Common myeloid progenitor, CD34-positive (primary cell): Measurements from ENCODE around the gene NTM.

ENCODE experiments used
- CTCF ChIA-PET: fragments of 350-600 bp; sonication (Branson Sonifier 250); formaldehyde crosslinking; loops from one replicate; lab custom pipeline; 2021; ENCODE audit warnings: antibody characterized with exemption; lab: Charles Lee
- POLR2A ChIA-PET: fragments of 350-600 bp; sonication (Branson Sonifier 250); formaldehyde crosslinking; loops from one replicate; lab custom pipeline; 2021; ENCODE audit warnings: antibody characterized with exemption; lab: Charles Lee
- DNase-seq, 3 donors: peaks; one replicate each; pipeline versions ENCODE4 v3.0.0 to v3.0.0-alpha.2; 2013
- H3K27ac ChIP-seq, 2 experiments: 1 replicate in 1 of 2; 2 replicates in 1 of 2; pipeline ENCODE4 v1.7.0; 2013; ENCODE audit warnings: inconsistent platforms in 2 of 2, low read length in 2 of 2, mild to moderate bottlenecking in 2 of 2, low read depth in 1 of 2, moderate library complexity in 1 of 2; ENCODE audit not compliant: severe bottlenecking in 2 of 2, insufficient read depth in 1 of 2, poor library complexity in 1 of 2
- H3K27me3 ChIP-seq, 5 experiments: replicated peaks in 2 of 5; 1 replicate in 3 of 5; 2 replicates in 2 of 5; pipeline versions ENCODE4 v1.6.1 to v1.7.0; 2013; ENCODE audit warnings: low read length in 4 of 5, mild to moderate bottlenecking in 2 of 5, moderate library complexity in 2 of 5, inconsistent platforms in 1 of 5; ENCODE audit not compliant: insufficient read depth in 5 of 5, control insufficient read depth in 4 of 5
- H3K36me3 ChIP-seq, 4 experiments: 1 replicate in 2 of 4; 2 replicates in 2 of 4; pipeline versions ENCODE4 v1.6.1 to v1.7.0; 2013; ENCODE audit warnings: low read length in 3 of 4, control low read depth in 1 of 4, mild to moderate bottlenecking in 1 of 4; ENCODE audit not compliant: control insufficient read depth in 4 of 4, insufficient read depth in 4 of 4
- H3K4me1 ChIP-seq, 4 experiments: 1 replicate in 3 of 4; 2 replicates in 1 of 4; pipeline versions ENCODE4 v1.6.1 to v1.7.1; 2013; ENCODE audit warnings: low read length in 3 of 4, mild to moderate bottlenecking in 3 of 4, control low read depth in 1 of 4, inconsistent platforms in 1 of 4, moderate library complexity in 1 of 4; ENCODE audit not compliant: control insufficient read depth in 4 of 4, insufficient read depth in 4 of 4; ENCODE audit errors: control extremely low read depth in 1 of 4
- H3K4me3 ChIP-seq, 7 experiments: 1 replicate in 4 of 7; 2 replicates in 3 of 7; pipeline versions ENCODE4 v1.5.1 to v1.7.0; 2013; ENCODE audit warnings: mild to moderate bottlenecking in 7 of 7, low read length in 6 of 7, moderate library complexity in 6 of 7, inconsistent platforms in 2 of 7, low read depth in 2 of 7, control low read depth in 1 of 7; ENCODE audit not compliant: insufficient read depth in 4 of 7, control insufficient read depth in 1 of 7; ENCODE audit errors: extremely low read depth in 1 of 7
- H3K9me3 ChIP-seq, 5 experiments: 1 replicate in 4 of 5; 2 replicates in 1 of 5; pipeline versions ENCODE4 v1.6.1 to v1.7.1; 2013; ENCODE audit warnings: low read length in 4 of 5, mild to moderate bottlenecking in 2 of 5, inconsistent platforms in 1 of 5, low read depth in 1 of 5, moderate library complexity in 1 of 5; ENCODE audit not compliant: control insufficient read depth in 4 of 5, insufficient read depth in 2 of 5; ENCODE audit errors: control extremely low read depth in 1 of 5
- WGBS: methylation state at CpG from one replicate; pipeline ENCODE4 v1.1.5; 2013; ENCODE audit not compliant: insufficient coverage; 5-methylcytosine and 5-hydroxymethylcytosine counted together

NTM gene

DNA sequence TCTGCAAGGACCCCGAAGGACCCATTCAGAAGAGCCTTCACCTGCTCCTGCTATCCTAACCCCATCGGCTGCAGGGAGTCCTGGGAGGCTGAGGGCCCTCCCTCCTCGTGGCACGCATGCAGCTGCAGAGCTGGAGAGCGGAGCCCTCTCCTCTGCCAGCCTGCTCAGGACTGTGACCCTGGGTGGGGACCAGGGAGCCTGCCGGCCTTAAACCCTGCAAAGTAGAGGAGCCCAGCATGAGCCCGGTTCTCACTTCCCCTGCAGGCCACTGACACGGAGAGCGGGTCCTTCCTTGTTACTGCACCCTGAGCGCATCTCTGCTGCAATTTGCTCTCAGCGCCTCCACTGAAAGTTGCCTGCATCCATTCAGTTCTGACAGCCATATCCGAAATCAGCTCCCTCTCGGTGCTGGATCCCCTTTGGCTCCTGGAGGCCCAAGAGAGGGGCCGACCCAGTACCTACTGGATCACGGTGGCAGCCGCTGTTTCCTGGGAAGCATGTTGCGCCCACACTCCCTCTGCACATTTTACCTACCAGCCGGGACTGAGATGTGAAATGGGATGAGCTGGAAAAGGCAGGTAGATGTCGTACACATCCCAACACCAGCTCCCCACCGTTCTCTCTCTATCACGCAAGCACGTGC lies 312.1 kb downstream of the NTM start:
- ChIA-PET POLR2A (no interaction called here), CTCF (interaction anchor here (0.6 to 1.8 kb wide), 5 partner anchors 8 to 618 kb away, joined by 3 to 6 read pairs (median 3); no protein-coding TSS in a partner anchor)
- no peaks in the 10 kb centered on the region for H3K9me3 ChIP-seq
- no peak overlapping the region for H3K4me3 ChIP-seq
- no peaks in the 10 kb centered on the region for H3K4me1 ChIP-seq
- WGBS = 86% methylated on average over 17 of the region's 22 CpGs
- no peak for DNase-seq
- H3K27me3 ChIP-seq = peaks cover 0 to 14% (median 6%) of the 10 kb centered on the region in 5 experiments
- H3K36me3 ChIP-seq = no peaks in the 10 kb centered on the region
- H3K27ac ChIP-seq = no peak overlapping the region

DNA sequence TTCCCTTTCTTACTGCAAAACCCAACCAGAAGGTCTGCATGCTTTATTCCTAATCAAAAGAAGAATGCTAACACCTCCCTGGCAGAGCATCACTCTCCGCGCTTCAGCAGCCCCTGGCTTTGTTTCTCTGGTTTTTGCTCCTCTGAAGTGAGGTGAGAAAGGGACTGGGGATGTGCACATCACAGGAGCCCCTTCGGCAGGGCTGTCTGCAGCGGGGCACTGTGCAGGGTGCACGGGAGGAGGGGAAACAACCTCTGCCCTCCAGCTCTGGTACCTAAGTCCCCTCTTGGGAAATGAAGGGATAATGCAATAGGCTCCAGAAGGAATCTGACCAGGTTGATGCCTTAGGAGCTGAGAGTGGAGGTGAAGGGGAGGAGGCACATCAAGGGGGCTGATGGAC lies 312.7 kb downstream of the NTM start:
- DNase-seq = no peak
- Histone ChIP-seq H3K36me3 (no peaks in the 10 kb centered on the region), H3K9me3 (no peaks in the 10 kb centered on the region), H3K27me3 (peaks cover 0 to 14% (median 6%) of the 10 kb centered on the region in 5 experiments), H3K4me3 (no peak overlapping the region), H3K4me1 (peaks cover 0 to 2% (median under 1%) of the 10 kb centered on the region in 4 experiments), H3K27ac (no peak overlapping the region)
- CTCF ChIA-PET = interaction anchor here (0.6 to 1.8 kb wide), 5 partner anchors 9 to 618 kb away, joined by 3 to 6 read pairs (median 3); no protein-coding TSS in a partner anchor
- POLR2A ChIA-PET = no interaction called here
- WGBS = 87% methylated on average over 3 of the region's 5 CpGs

DNA sequence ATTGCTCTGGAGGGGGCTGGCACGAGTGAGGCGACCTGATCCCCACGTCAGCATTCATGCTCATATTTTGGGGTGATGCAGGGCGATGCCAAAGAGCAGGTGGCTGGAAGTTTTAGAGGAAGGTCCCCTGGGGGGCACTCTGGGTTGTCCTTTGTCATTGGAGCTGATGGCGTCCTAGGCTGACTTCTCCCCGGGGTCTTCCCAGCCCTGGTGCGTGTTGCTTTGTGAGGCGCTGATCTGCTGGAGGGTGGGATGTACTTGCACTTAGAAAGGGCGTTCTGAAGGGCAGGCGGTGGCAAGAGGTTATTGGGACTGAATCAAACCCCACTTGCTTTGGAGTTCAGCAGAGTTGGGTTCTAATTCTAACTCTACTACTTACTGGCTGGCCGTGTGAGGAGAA lies 313.3 kb downstream of the NTM start:
- Histone ChIP-seq H3K4me3 (no peak overlapping the region), H3K27me3 (peaks cover 0 to 14% (median 6%) of the 10 kb centered on the region in 5 experiments), H3K9me3 (no peaks in the 10 kb centered on the region), H3K4me1 (peaks cover 0 to 5% (median 2%) of the 10 kb centered on the region in 4 experiments), H3K27ac (no peak overlapping the region), H3K36me3 (no peaks in the 10 kb centered on the region)
- no peak for DNase-seq
- ChIA-PET CTCF (interaction anchor here (0.9 to 2.3 kb wide), 3 partner anchors 9 to 103 kb away, joined by 3 to 15 read pairs (median 5); no protein-coding TSS in a partner anchor), POLR2A (no interaction called here)
- 89% methylated on average over 10 of the region's 11 CpGs for WGBS

DNA sequence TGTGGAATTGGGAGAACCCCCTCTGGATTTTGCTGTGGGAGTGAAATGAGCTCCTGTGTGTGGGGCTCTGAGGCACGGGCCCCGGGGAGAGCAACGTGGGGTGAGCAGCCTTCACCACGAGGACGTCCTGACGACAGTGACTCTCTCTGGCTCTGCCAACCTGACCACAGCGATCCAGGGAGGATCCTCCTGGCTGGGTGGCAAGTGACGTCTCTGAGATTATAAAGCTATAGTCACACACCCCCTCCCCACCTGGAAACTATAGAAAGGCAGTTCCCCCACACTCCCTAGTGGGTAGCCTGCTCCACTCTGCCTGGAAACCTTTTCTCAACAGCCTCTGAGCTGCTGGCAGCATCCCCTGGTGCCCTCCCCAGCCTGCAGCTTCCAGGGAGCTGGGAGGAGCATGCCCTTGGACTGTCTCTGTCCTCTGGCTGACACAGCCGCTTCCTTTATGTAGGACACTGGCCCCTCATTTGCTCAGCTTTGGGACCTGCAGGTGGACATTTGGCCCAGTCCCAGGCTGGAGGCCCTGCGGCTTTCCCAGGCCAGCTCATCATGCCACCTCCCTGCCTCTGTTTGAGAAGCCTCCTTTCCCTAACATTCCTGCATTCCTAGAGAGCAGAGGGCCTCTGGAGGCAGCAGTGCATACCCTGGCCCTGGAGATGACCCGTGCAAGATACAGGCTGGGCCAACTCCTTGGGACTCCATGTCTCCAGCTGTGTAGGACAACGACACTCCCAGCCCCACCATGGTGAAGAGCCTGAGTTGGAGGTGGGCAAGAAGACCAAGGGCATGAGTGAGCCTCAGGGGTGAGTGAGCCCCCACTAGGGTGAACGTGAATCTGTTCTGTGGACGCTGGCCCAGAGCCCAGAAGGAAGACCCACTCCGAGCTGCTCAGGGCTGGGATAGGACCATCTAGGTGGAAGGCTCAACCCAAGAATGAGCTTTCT lies 314.0 kb downstream of the NTM start:
- Histone ChIP-seq H3K4me1 (peaks cover 0 to 5% (median 2%) of the 10 kb centered on the region in 4 experiments), H3K36me3 (no peaks in the 10 kb centered on the region), H3K27ac (no peak overlapping the region), H3K9me3 (no peaks in the 10 kb centered on the region), H3K27me3 (peaks cover 0 to 19% (median 10%) of the 10 kb centered on the region in 5 experiments), H3K4me3 (no peak overlapping the region)
- POLR2A ChIA-PET = no interaction called here
- CTCF ChIA-PET = interaction anchor here (0.9 to 2.5 kb wide), 5 partner anchors 8 to 103 kb away, joined by 3 to 20 read pairs (median 3); no protein-coding TSS in a partner anchor
- 98% methylated on average over 12 of the region's 15 CpGs for whole genome bisulfite sequencing
- no peak for DNase-seq

DNA sequence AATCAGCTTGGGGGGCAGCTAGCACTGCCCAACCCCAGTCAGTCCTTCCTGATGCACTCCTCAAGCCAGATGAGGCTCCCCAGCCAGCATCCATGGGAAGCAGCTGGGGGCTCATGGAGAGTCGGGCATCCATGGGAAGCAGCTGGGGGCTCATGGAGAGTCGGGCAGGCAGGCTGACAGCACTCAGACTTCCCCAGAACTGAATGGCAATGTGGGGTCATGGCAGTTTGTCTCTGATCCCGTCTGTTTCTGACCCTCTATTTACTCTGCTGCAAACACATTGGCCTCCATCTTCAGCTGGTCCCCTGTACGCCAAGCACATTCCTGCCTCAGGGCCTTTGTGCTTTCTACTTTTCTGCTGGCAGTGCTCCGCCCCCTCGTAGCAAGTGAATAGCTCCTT lies 314.8 kb downstream of the NTM start:
- WGBS = 100% methylated on average over 5 of the region's 6 CpGs
- CTCF ChIA-PET = interaction anchor here (1.1 to 2.5 kb wide), 4 partner anchors 9 to 74 kb away, joined by 3 to 20 read pairs (median 9); no protein-coding TSS in a partner anchor
- peaks cover 0 to 5% (median 2%) of the 10 kb centered on the region in 4 experiments for H3K4me1 ChIP-seq

DNA sequence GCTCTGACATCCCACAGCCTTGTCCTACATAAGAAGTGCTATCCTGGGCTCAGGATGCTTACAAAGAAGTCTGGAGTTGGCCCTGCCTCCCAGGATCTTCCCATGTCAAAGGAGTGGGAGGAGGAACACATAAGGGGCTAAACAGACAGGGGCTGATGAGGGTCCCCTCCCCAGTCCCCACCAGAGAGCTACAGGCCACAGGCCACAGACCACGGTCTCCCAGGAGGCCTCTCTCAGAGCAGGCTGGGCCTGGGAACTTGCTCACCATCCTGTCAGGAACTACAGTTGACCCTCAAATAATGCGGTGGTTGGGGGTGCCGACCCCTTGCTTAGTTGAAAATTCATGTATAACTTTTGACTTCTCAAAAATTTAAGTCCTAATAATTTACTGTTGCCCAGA lies 315.5 kb downstream of the NTM start:
- 83% methylated on average over 1 of the region's 3 CpGs for WGBS
- no peaks in the 10 kb centered on the region for H3K9me3 ChIP-seq
- no peak overlapping the region for H3K4me3 ChIP-seq
- DNase-seq = no peak
- H3K4me1 ChIP-seq = peaks cover 0 to 5% (median 2%) of the 10 kb centered on the region in 4 experiments
- H3K27ac ChIP-seq = no peak overlapping the region
- H3K36me3 ChIP-seq = no peaks in the 10 kb centered on the region
- ChIA-PET CTCF (interaction anchor here (1.7 to 2.5 kb wide), 3 partner anchors 8 to 12 kb away, joined by 3 to 20 read pairs (median 15); no protein-coding TSS in a partner anchor), POLR2A (no interaction called here)
- peaks cover 0 to 27% (median 10%) of the 10 kb centered on the region in 5 experiments for H3K27me3 ChIP-seq

More for the DNA sequence above, 314.8 kb downstream of the NTM start:
- Histone ChIP-seq H3K27ac (no peak overlapping the region), H3K9me3 (no peaks in the 10 kb centered on the region), H3K36me3 (no peaks in the 10 kb centered on the region), H3K27me3 (peaks cover 0 to 20% (median 10%) of the 10 kb centered on the region in 5 experiments), H3K4me3 (no peak overlapping the region)
- POLR2A ChIA-PET = no interaction called here
- no peak for DNase-seq
